Tibial artery (tissue), 4 donors: ENCODE measurements around the gene TMED7.

Experiments used
- DNase-seq, 2 donors: peaks; one replicate each; pipeline ENCODE4 v3.0.0-alpha.2; 2019
- H3K27ac ChIP-seq, 2 donors: fragments of 200-600 bp; sonication (generic) in 1 of 2; 1 replicate in 1 of 2; 2 replicates in 1 of 2; pipeline ENCODE4 v1.5.1; 2018 to 2019; ENCODE audit warnings: mild to moderate bottlenecking in 1 of 2
- H3K27me3 ChIP-seq, 2 donors: fragments of 200-600 bp; sonication (generic) in 1 of 2; one replicate each; pipeline versions ENCODE4 v1.5.1 to v1.6.0; 2016 to 2019
- H3K36me3 ChIP-seq, 3 donors: fragments of 200-600 bp; sonication (generic) in 2 of 3; one replicate each; pipeline ENCODE4 v1.5.1; 2016 to 2019; ENCODE audit warnings: mild to moderate bottlenecking in 2 of 3
- H3K4me1 ChIP-seq, 4 donors: fragments of 200-600 bp; sonication (generic) in 2 of 4; 1 replicate in 3 of 4; 2 replicates in 1 of 4; pipeline ENCODE4 v1.5.1; 2016 to 2019
- H3K4me3 ChIP-seq, 2 donors: fragments of 200-600 bp; sonication (generic) in 1 of 2; 1 replicate in 1 of 2; 2 replicates in 1 of 2; pipeline ENCODE4 v1.5.1; 2018 to 2019; ENCODE audit warnings: mild to moderate bottlenecking in 2 of 2
- H3K9me3 ChIP-seq, 3 donors: fragments of 200-600 bp; sonication (generic) in 1 of 3; one replicate each; pipeline ENCODE4 v1.5.1; 2016 to 2019
- CTCF ChIP-seq, 2 experiments: fragments of 200-600 bp in 1 of 2; fragments of 450-650 bp in 1 of 2; IDR thresholded peaks; one replicate each; pipeline ENCODE4 v1.5.1; 2017 to 2019; ENCODE audit warnings: antibody characterized with exemption in 2 of 2, mild to moderate bottlenecking in 1 of 2, moderate library complexity in 1 of 2
- intact Hi-C: fragments of 100-400 bp; cut with DNase I; formaldehyde crosslinking; loops from one replicate; pipeline ENCODE4 v1.15.0; 2023; ENCODE audit warnings: low total_unique reads

The TMED7 gene

GRCh38 chr5:115577741-115578140 is 48.1 kb downstream of the TMED7 start:
- H3K36me3 ChIP-seq, result peaks cover 0 to 4% (median 4%) of the 10 kb centered on the region in 3 donors
- no peak overlapping the region for H3K4me3 ChIP-seq
- H3K27ac ChIP-seq, result no peak overlapping the region
- TF ChIP-seq CTCF (IDR thresholded peaks at IDR 0.05), result no peak
- intact Hi-C loops, result no loop called here
- H3K4me1 ChIP-seq, result no peaks in the 10 kb centered on the region
- DNase-seq, result no peak
- H3K27me3 ChIP-seq, result no peaks in the 10 kb centered on the region
- H3K9me3 ChIP-seq, result no peaks in the 10 kb centered on the region

- no peaks in the 10 kb centered on the region for H3K9me3 ChIP-seq
- intact Hi-C loops, result no loop called here
- H3K36me3 ChIP-seq, result peaks cover 0 to 4% (median 4%) of the 10 kb centered on the region in 3 donors
- no peak overlapping the region for H3K4me3 ChIP-seq
- no peak for DNase-seq
- TF ChIP-seq CTCF (IDR thresholded peaks at IDR 0.05), result no peak
- no peaks in the 10 kb centered on the region for H3K4me1 ChIP-seq
- H3K27me3 ChIP-seq, result no peaks in the 10 kb centered on the region
- H3K27ac ChIP-seq, result no peak overlapping the region
Measured at GRCh38 chr5:115577329-115577728, 48.5 kb downstream of the TMED7 start.

- no peak for TF ChIP-seq CTCF (IDR thresholded peaks at IDR 0.05)
- H3K27me3 ChIP-seq, result no peaks in the 10 kb centered on the region
- H3K4me3 ChIP-seq, result no peak overlapping the region
- H3K9me3 ChIP-seq, result no peaks in the 10 kb centered on the region
- peaks cover 0 to 3% (median 0%) of the 10 kb centered on the region in 3 donors for H3K36me3 ChIP-seq
- H3K27ac ChIP-seq, result no peak overlapping the region
- intact Hi-C loops, result no loop called here
- H3K4me1 ChIP-seq, result no peaks in the 10 kb centered on the region
- no peak for DNase-seq
Measured at GRCh38 chr5:115575167-115576070, 50.4 kb downstream of the TMED7 start.

DNA sequence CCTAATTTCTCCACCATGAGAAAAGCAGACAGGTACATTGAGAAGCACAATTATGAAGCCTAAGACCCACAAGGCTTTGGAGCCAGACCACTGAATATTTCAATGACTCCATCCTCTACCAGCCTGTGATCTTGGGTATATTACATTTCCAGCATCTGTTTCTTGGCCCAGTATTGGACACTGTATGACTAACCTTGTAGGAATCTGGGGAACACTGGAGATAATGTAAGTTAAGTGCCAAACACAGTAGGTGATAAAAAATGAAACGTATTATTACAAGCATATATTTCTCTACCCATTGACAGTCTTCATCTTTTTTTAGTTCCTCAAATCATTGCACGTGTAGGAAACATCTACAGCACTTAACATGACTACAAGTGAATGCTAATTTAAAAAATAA is 52.7 kb downstream of the TMED7 start:
- Histone ChIP-seq H3K36me3 (no peaks in the 10 kb centered on the region), H3K4me3 (no peak overlapping the region), H3K27me3 (no peaks in the 10 kb centered on the region), H3K9me3 (no peaks in the 10 kb centered on the region), H3K4me1 (no peaks in the 10 kb centered on the region), H3K27ac (no peak overlapping the region)
- no peak for DNase-seq
- intact Hi-C loops, result loop anchor here (2.0 kb wide), 1 partner anchor 198 kb away; no protein-coding TSS in a partner anchor
- no peak for TF ChIP-seq CTCF (IDR thresholded peaks at IDR 0.05)

DNA sequence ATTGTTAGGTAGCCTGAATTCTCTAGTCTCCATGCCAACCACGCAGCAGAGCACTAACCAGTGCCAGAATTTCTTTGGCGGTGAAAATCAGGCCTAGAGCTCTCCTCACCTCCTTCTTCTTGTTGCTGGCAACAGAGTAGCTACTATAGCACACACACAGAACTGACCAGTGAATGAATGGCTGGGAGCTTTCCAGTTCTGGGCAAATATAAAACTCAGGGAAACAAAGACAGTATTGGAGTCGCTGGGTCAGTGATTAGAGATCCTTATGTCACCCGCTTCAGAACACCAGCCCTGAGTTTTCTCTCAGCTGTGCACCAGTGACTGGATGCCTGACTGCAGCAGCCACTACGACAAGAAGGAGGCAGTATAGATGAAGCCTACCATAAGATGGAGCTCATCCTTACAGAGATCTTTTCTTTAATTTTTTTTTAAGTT is 54.4 kb downstream of the TMED7 start:
- intact Hi-C loops, result no loop called here
- no peak for DNase-seq
- TF ChIP-seq CTCF (IDR thresholded peaks at IDR 0.05), result no peak
- no peaks in the 10 kb centered on the region for H3K36me3 ChIP-seq
- H3K9me3 ChIP-seq, result no peaks in the 10 kb centered on the region
- H3K27me3 ChIP-seq, result no peaks in the 10 kb centered on the region
- no peak overlapping the region for H3K27ac ChIP-seq
- H3K4me3 ChIP-seq, result no peak overlapping the region
- no peaks in the 10 kb centered on the region for H3K4me1 ChIP-seq
